ENCODE data around the gene PRCD. TPM values are rescaled to one million over a fixed set of nuclear protein-coding genes. Genes with fewer than 3 reads are reported as not detected.

Gene PRCD
- polyA plus RNA-seq, 1 donor from 2014 or later, result 22.5 TPM

- Histone ChIP-seq H3K4me2 (ENCODE audit: low read length) (no peak overlapping the region), H4K20me1 (ENCODE audit: insufficient read depth) (no peaks in the 10 kb centered on the region), H3K27me3 (ENCODE audit: insufficient read depth, low read depth, low read length) (no peaks in the 10 kb centered on the region), H3K9me3 (ENCODE audit: low read length) (no peaks in the 10 kb centered on the region), H3K9me2 (ENCODE audit: insufficient read depth, low read length) (no peaks in the 10 kb centered on the region), H3K9ac (ENCODE audit: low read length) (no peak overlapping the region), H3K79me2 (replicated peaks; ENCODE audit: insufficient read depth, low read length) (peaks cover 10% of the 10 kb centered on the region), H2AFZ (ENCODE audit: low read depth, low read length) (no peak overlapping the region), H3K27ac (ENCODE audit: low read length) (no peak overlapping the region), H3F3A (ENCODE audit: insufficient read depth, low read length, poor library complexity, severe bottlenecking) (no peaks in the 10 kb centered on the region), H3K4me3 (ENCODE audit: low read length) (no peak overlapping the region), H3K36me3 (ENCODE audit: insufficient read depth, low read length) (no peaks in the 10 kb centered on the region)
- TF ChIP-seq TAF1 (IDR thresholded peaks at IDR 0.05; ENCODE audit: low read depth), result no peak
- TF ChIP-seq EP300 (conservative IDR thresholded peaks at IDR 0.05; ENCODE audit: poor library complexity, severe bottlenecking), result no peak
- TF ChIP-seq POLR2AphosphoS5 (IDR thresholded peaks at IDR 0.05), result no peak
- no peak for TF ChIP-seq RAD21 (conservative IDR thresholded peaks at IDR 0.05)
- no peak for TF ChIP-seq EZH2 (IDR thresholded peaks at IDR 0.05; ENCODE audit: borderline replicate concordance, insufficient read depth, low read length, poor library complexity, severe bottlenecking)
- TF ChIP-seq MXI1 (conservative IDR thresholded peaks at IDR 0.05; ENCODE audit: poor library complexity, severe bottlenecking), result no peak
- TF ChIP-seq, protein P1, sequence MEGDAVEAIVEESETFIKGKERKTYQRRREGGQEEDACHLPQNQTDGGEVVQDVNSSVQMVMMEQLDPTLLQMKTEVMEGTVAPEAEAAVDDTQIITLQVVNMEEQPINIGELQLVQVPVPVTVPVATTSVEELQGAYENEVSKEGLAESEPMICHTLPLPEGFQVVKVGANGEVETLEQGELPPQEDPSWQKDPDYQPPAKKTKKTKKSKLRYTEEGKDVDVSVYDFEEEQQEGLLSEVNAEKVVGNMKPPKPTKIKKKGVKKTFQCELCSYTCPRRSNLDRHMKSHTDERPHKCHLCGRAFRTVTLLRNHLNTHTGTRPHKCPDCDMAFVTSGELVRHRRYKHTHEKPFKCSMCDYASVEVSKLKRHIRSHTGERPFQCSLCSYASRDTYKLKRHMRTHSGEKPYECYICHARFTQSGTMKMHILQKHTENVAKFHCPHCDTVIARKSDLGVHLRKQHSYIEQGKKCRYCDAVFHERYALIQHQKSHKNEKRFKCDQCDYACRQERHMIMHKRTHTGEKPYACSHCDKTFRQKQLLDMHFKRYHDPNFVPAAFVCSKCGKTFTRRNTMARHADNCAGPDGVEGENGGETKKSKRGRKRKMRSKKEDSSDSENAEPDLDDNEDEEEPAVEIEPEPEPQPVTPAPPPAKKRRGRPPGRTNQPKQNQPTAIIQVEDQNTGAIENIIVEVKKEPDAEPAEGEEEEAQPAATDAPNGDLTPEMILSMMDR (IDR thresholded peaks at IDR 0.05; ENCODE audit: poor library complexity, severe bottlenecking), result no peak
- TF ChIP-seq SMC3 (conservative IDR thresholded peaks at IDR 0.05; ENCODE audit: poor library complexity), result no peak
- TF ChIP-seq, protein P2, sequence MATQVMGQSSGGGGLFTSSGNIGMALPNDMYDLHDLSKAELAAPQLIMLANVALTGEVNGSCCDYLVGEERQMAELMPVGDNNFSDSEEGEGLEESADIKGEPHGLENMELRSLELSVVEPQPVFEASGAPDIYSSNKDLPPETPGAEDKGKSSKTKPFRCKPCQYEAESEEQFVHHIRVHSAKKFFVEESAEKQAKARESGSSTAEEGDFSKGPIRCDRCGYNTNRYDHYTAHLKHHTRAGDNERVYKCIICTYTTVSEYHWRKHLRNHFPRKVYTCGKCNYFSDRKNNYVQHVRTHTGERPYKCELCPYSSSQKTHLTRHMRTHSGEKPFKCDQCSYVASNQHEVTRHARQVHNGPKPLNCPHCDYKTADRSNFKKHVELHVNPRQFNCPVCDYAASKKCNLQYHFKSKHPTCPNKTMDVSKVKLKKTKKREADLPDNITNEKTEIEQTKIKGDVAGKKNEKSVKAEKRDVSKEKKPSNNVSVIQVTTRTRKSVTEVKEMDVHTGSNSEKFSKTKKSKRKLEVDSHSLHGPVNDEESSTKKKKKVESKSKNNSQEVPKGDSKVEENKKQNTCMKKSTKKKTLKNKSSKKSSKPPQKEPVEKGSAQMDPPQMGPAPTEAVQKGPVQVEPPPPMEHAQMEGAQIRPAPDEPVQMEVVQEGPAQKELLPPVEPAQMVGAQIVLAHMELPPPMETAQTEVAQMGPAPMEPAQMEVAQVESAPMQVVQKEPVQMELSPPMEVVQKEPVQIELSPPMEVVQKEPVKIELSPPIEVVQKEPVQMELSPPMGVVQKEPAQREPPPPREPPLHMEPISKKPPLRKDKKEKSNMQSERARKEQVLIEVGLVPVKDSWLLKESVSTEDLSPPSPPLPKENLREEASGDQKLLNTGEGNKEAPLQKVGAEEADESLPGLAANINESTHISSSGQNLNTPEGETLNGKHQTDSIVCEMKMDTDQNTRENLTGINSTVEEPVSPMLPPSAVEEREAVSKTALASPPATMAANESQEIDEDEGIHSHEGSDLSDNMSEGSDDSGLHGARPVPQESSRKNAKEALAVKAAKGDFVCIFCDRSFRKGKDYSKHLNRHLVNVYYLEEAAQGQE (IDR thresholded peaks at IDR 0.05; ENCODE audit: borderline replicate concordance), result no peak
Observed at GRCh38 chr17:76554131-76554530, 14.3 kb downstream of the PRCD start.

DNA sequence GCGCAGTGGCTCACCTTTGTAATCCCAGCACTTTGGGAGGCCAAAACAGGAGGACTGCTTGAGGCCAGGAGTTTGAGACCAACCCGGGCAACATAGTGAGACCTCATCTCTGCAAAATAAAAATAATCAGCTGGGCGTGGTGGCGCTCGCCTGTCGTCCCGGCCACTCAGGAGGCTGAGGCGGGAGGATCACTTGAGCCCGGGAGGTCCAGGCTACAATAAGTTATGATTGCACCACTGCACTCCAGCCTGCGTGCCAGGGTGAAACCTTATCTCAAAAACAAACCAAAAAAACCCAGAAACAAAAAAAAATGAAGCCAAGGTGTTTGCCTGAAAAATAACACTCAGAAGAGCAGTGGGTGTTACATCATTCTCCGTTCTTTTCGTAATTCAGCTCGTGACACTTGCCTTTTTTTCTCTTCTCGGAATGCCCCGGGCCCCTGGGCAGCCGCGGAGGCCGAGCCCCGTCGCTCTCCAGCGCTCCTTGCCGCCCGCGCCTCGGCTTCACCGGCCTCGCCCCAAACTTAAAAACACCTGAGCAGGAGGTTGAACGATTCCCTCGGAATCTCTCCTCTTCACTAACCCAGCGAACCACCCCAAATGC, 17.0 kb downstream of the PRCD start:
- Histone ChIP-seq H3K79me2 (replicated peaks; ENCODE audit: insufficient read depth, low read length) (peaks cover 31% of the 10 kb centered on the region), H3K36me3 (ENCODE audit: insufficient read depth, low read length) (peaks cover 3% of the 10 kb centered on the region), H3K9ac (ENCODE audit: low read length) (peak overlapping the region; percentile 79), H3K4me3 (ENCODE audit: low read length) (peak overlapping the region; percentile 70), H4K20me1 (ENCODE audit: insufficient read depth) (no peaks in the 10 kb centered on the region), H3K9me2 (ENCODE audit: insufficient read depth, low read length) (no peaks in the 10 kb centered on the region), H3K27ac (ENCODE audit: low read length) (no peak overlapping the region), H2AFZ (ENCODE audit: low read depth, low read length) (peak overlapping the region; percentile 16), H3F3A (ENCODE audit: insufficient read depth, low read length, poor library complexity, severe bottlenecking) (no peaks in the 10 kb centered on the region), H3K4me2 (ENCODE audit: low read length) (peak overlapping the region; percentile 35), H3K9me3 (ENCODE audit: low read length) (no peaks in the 10 kb centered on the region), H3K27me3 (ENCODE audit: insufficient read depth, low read depth, low read length) (no peaks in the 10 kb centered on the region)
- TF ChIP-seq MXI1 (conservative IDR thresholded peaks at IDR 0.05; ENCODE audit: poor library complexity, severe bottlenecking) (no peak), RAD21 (conservative IDR thresholded peaks at IDR 0.05) (no peak), EP300 (conservative IDR thresholded peaks at IDR 0.05; ENCODE audit: poor library complexity, severe bottlenecking) (no peak), POLR2AphosphoS5 (IDR thresholded peaks at IDR 0.05) (no peak), TAF1 (IDR thresholded peaks at IDR 0.05; ENCODE audit: low read depth) (no peak), EZH2 (IDR thresholded peaks at IDR 0.05; ENCODE audit: borderline replicate concordance, insufficient read depth, low read length, poor library complexity, severe bottlenecking) (no peak), SMC3 (conservative IDR thresholded peaks at IDR 0.05; ENCODE audit: poor library complexity) (no peak)
- TF ChIP-seq, protein P1 (IDR thresholded peaks at IDR 0.05; ENCODE audit: poor library complexity, severe bottlenecking), result no peak
- TF ChIP-seq, protein P2 (IDR thresholded peaks at IDR 0.05; ENCODE audit: borderline replicate concordance), result no peak
